Nephron (organoid): ENCODE results near the gene LIMCH1.

ENCODE experiments used
- H3K27ac Mint-ChIP-seq, 3 experiments: 2 replicates each; pipeline ENCODE4 v1.8.0; 2020; ENCODE audit warnings: mixed read lengths in 3 of 3, mild to moderate bottlenecking in 2 of 3, moderate library complexity in 1 of 3
- H3K27me3 Mint-ChIP-seq: 2 replicates; pipeline ENCODE4 v1.8.0; 2021; ENCODE audit warnings: low read depth, mild to moderate bottlenecking, moderate library complexity, mixed read lengths
- H3K36me3 Mint-ChIP-seq: 2 replicates; pipeline ENCODE4 v1.8.0; 2020; ENCODE audit warnings: low read depth, mixed read lengths
- H3K4me1 Mint-ChIP-seq: 2 replicates; pipeline ENCODE4 v1.8.0; 2020; ENCODE audit warnings: mixed read lengths
- H3K4me3 Mint-ChIP-seq, 3 experiments: 2 replicates each; pipeline ENCODE4 v1.8.0; 2020; ENCODE audit warnings: mild to moderate bottlenecking in 3 of 3, mixed read lengths in 3 of 3, moderate library complexity in 2 of 3
- H3K9me3 Mint-ChIP-seq: 2 replicates; pipeline ENCODE4 v1.8.0; 2020; ENCODE audit warnings: mixed read lengths
- CTCF ChIP-seq, 3 experiments: fragments of 200-600 bp; sonication (generic); IDR thresholded peaks; one replicate each; pipeline ENCODE4 v1.5.0; 2021; ENCODE audit warnings: antibody characterized with exemption in 3 of 3; ENCODE audit not compliant: unreplicated experiment in 3 of 3

Gene LIMCH1

GRCh38 chr4:41540687-41541086 lies 2.7 kb downstream of the LIMCH1 start:
- Mint-ChIP-seq H3K36me3 (no peaks in the 10 kb centered on the region), H3K4me3 (no peak overlapping the region), H3K27me3 (peaks cover 10% of the 10 kb centered on the region), H3K27ac (peak overlapping the region; percentile 9 to 86 (median 30)), H3K9me3 (no peaks in the 10 kb centered on the region), H3K4me1 (peaks cover 61% of the 10 kb centered on the region)
- TF ChIP-seq CTCF (IDR thresholded peaks at IDR 0.05; ENCODE audit: unreplicated experiment in 3 of 3) = no peak

DNA sequence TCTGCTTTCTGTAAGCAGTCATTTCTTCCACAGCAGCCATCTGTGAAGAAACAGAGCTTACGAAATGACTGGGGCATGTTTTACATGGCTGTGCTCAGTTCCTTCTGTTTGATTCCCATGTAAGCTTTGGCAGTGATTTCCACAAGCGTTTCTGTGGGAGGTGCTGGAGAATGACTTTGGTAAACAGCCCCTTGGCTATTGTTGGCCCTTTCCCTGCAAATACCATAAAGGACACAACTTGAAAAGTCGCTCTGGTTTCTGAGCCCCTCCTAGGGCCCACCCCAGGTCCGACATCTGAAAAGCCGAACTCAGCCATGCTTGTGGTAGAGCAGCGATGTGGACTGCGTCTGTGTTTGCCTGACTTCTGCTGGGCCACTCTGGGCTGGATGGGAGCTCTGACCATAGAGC lies 3.7 kb downstream of the LIMCH1 start:
- Mint-ChIP-seq H3K4me3 (no peak overlapping the region), H3K36me3 (no peaks in the 10 kb centered on the region), H3K27me3 (peaks cover 10% of the 10 kb centered on the region), H3K9me3 (no peaks in the 10 kb centered on the region), H3K4me1 (peaks cover 51% of the 10 kb centered on the region), H3K27ac (peak overlapping the region; percentile 30 to 86 (median 55))
- no peak for TF ChIP-seq CTCF (IDR thresholded peaks at IDR 0.05; ENCODE audit: unreplicated experiment in 3 of 3)

DNA sequence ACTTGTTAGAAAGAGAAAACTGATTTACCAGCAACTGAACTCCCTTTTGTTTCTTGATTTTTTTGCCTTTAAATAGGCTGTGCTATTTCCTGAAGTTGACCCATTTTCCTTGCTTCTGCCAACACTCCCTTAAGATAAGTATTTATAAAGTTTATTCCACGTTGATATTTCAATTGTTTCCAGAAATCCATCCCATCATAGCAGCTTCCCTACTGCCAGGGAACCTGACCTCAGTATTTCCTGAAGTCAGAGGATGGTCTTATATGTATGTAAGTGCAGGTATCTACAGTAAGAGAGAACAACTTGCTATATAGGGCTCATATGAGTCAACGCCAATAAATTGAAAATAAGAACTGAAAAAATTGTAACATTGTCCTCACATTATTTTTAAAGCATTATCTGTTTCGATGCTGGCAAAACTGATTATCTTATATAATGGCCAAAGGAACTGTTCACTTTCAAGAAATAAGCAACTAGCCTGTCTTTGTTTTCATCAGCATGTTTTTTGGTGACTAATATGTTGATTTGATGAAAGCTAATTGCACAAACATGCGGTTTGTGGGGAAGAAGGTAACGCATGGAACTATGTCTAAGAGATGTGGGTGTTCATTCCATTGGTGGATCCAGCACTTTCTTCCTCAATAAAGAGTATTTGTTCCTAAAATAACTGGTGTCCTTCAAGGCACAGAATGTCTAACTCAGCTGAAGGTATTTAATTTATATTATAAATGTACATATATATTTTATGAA lies 4.7 kb downstream of the LIMCH1 start:
- Mint-ChIP-seq H3K27ac (peak overlapping the region in 1 of 3 experiments; percentile 86), H3K4me1 (peaks cover 45% of the 10 kb centered on the region), H3K9me3 (no peaks in the 10 kb centered on the region), H3K27me3 (peaks cover 10% of the 10 kb centered on the region), H3K36me3 (no peaks in the 10 kb centered on the region), H3K4me3 (no peak overlapping the region)
- no peak for TF ChIP-seq CTCF (IDR thresholded peaks at IDR 0.05; ENCODE audit: unreplicated experiment in 3 of 3)

- Mint-ChIP-seq H3K9me3 (no peaks in the 10 kb centered on the region), H3K27ac (no peak overlapping the region), H3K4me3 (no peak overlapping the region), H3K4me1 (peaks cover 25% of the 10 kb centered on the region), H3K27me3 (no peaks in the 10 kb centered on the region), H3K36me3 (no peaks in the 10 kb centered on the region)
- TF ChIP-seq CTCF (IDR thresholded peaks at IDR 0.05; ENCODE audit: unreplicated experiment in 3 of 3) = no peak
Measured at GRCh38 chr4:41545238-41545637, 7.3 kb downstream of the LIMCH1 start.

DNA sequence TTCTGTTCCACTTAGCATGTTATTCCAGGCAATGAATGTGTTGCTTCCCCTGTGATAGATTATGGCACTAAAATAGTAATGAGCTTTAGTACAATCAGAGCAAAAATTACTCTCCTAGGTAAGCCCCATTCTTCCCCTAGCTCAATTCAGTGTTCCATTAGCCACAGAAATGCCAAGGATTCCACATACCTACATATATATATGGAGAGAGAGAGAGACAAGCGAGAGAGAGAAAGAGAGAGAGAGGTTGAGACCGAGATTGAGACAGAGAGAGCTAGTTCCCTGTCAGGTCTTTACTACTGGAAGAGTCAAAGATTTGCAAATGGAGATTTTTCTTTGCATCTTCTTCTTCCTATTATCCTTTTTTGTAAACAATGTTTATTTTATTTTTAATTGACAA lies 8.7 kb downstream of the LIMCH1 start:
- Mint-ChIP-seq H3K36me3 (peaks cover under 1% of the 10 kb centered on the region), H3K9me3 (no peaks in the 10 kb centered on the region), H3K27me3 (no peaks in the 10 kb centered on the region), H3K4me3 (no peak overlapping the region), H3K27ac (no peak overlapping the region), H3K4me1 (peaks cover 18% of the 10 kb centered on the region)
- no peak for TF ChIP-seq CTCF (IDR thresholded peaks at IDR 0.05; ENCODE audit: unreplicated experiment in 3 of 3)

DNA sequence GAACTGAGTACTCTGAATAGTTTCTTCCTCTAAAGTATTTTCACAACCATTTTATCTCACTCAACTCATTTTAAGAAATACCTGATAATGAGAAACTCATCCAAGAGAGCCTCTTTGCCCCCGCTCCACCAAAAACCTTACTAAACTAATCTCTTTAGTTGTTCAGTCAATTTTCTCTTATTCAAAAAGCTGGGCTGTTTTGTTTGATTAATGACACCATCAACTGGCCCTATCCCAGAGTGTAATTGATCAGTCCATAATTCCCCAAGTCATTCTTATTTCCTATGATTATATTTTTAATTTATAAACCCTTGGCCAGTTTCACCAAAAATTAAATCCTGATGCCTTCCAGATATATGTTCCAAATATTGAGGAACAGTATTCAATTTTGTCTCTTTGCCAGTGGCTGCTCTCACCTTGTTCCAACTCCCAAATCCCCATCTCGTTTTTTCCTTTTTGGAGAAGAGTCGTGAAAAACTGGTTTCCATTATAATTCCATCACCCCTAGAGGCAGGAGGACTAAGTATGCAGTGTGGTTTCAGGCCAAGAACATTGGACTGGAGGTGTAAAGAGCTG lies 10.4 kb downstream of the LIMCH1 start:
- Mint-ChIP-seq H3K27ac (no peak overlapping the region), H3K36me3 (peaks cover 5% of the 10 kb centered on the region), H3K4me3 (no peak overlapping the region), H3K4me1 (peaks cover 12% of the 10 kb centered on the region), H3K9me3 (no peaks in the 10 kb centered on the region), H3K27me3 (no peaks in the 10 kb centered on the region)
- TF ChIP-seq CTCF (IDR thresholded peaks at IDR 0.05; ENCODE audit: unreplicated experiment in 3 of 3) = no peak
